Mucosa of rectum (tissue), 2 donors: ENCODE data around the gene SCNN1B.
A peak's percentile ranks its signal among the peaks of the same experiment; 100 is the strongest.

Experiments
- H3K27ac ChIP-seq, 2 donors: one replicate each; pipeline ENCODE4 v1.7.0; 2013; ENCODE audit warnings: inconsistent platforms in 2 of 2, low read depth in 2 of 2, low read length in 2 of 2
- H3K27me3 ChIP-seq, 2 donors: one replicate each; pipeline ENCODE4 v1.7.0; 2013; ENCODE audit warnings: low read length in 2 of 2; ENCODE audit not compliant: control insufficient read depth in 2 of 2, insufficient read depth in 2 of 2
- H3K36me3 ChIP-seq, 2 donors: one replicate each; pipeline ENCODE4 v1.7.0; 2013; ENCODE audit warnings: low read length in 2 of 2; ENCODE audit not compliant: control insufficient read depth in 2 of 2, insufficient read depth in 2 of 2
- H3K4me1 ChIP-seq, 2 donors: one replicate each; pipeline ENCODE4 v1.7.0; 2013; ENCODE audit warnings: low read length in 2 of 2, mild to moderate bottlenecking in 1 of 2; ENCODE audit not compliant: control insufficient read depth in 2 of 2, insufficient read depth in 2 of 2
- H3K4me3 ChIP-seq, 2 donors: one replicate each; pipeline ENCODE4 v1.7.0; 2013; ENCODE audit warnings: low read length in 2 of 2
- H3K9ac ChIP-seq, 2 donors: one replicate each; pipeline ENCODE4 v1.7.0; 2013; ENCODE audit warnings: low read length in 2 of 2, low read depth in 1 of 2, mild to moderate bottlenecking in 1 of 2
- H3K9me3 ChIP-seq, 2 donors: one replicate each; pipeline ENCODE4 v1.7.0; 2013; ENCODE audit warnings: low read length in 2 of 2; ENCODE audit not compliant: control insufficient read depth in 2 of 2
- donor health status: healthy.
- donor health status: Normal muscosa, but diverticular disease.

SCNN1B gene

DNA sequence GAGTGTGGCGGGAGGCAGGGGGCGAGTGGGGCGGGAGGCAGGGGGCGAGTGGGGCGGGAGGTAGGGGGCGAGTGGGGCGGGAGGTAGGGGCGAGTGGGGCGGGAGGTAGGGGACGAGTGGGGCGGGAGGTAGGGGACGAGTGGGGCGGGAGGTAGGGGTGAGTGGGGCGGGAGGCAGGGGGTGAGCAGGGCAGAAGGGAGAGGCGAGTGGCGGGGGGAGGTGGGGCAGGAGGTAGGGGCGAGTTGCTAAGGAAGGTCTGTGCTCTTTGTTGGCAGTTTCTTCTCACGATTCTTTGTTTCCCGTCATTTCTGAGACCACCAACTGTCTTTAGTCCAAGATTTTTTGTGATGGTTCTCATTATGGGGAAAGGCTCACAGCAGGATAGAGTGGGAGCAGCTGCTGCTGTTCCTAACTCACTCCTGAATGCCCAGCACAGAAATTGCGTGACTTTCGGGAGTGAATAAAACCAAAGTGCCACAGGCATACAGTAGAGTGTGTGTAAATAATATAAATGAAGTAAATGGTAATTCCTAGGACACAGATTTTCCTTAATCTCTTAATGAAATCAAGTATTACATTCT is 106.2 kb downstream of the SCNN1B start:
- Histone ChIP-seq H3K9me3 (no peaks in the 10 kb centered on the region), H3K4me3 (no peak overlapping the region), H3K9ac (peak overlapping the region in 1 of 2 donors; percentile 64), H3K4me1 (peaks cover 0 to 20% of the 10 kb centered on the region in 2 donors), H3K36me3 (peaks cover 34 to 68% of the 10 kb centered on the region in 2 donors), H3K27me3 (no peaks in the 10 kb centered on the region), H3K27ac (peak overlapping the region in 1 of 2 donors; percentile 72)

GRCh38 chr16:23408823-23409298 is 106.8 kb downstream of the SCNN1B start:
- peak overlapping the region in 1 of 2 donors; percentile 86 for H3K27ac ChIP-seq

DNA sequence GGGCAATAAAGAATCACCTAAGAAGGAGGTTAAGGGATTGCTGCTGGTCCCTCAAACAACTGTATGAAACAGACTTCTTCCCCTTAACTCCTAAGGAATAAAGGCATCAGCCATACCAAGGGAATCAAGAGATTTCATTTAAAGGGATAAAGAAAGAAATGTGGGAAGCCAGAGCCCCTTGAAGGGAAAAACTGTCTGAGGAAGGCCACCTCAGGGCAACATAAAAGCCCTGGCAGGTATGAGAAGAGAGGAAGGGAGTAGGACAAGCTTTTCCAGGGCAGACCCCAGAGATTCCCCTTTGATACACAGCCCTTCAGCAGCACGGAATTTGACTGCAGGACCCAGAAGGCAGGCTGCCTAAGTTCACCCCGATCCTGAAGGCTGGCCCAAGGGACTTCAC is 107.4 kb downstream of the SCNN1B start:
- Histone ChIP-seq H3K36me3 (peaks cover 40 to 68% of the 10 kb centered on the region in 2 donors), H3K27ac (peak overlapping the region in 1 of 2 donors; percentile 86), H3K9ac (peak overlapping the region in 1 of 2 donors; percentile 64), H3K27me3 (no peaks in the 10 kb centered on the region), H3K9me3 (no peaks in the 10 kb centered on the region), H3K4me3 (no peak overlapping the region), H3K4me1 (peaks cover 0 to 20% of the 10 kb centered on the region in 2 donors)

More at GRCh38 chr16:23408823-23409298, 106.8 kb downstream of the SCNN1B start:
- Histone ChIP-seq H3K4me1 (peaks cover 0 to 20% of the 10 kb centered on the region in 2 donors), H3K9me3 (no peaks in the 10 kb centered on the region), H3K9ac (peak overlapping the region in 1 of 2 donors; percentile 64), H3K36me3 (peaks cover 39 to 68% of the 10 kb centered on the region in 2 donors), H3K4me3 (no peak overlapping the region), H3K27me3 (no peaks in the 10 kb centered on the region)

DNA sequence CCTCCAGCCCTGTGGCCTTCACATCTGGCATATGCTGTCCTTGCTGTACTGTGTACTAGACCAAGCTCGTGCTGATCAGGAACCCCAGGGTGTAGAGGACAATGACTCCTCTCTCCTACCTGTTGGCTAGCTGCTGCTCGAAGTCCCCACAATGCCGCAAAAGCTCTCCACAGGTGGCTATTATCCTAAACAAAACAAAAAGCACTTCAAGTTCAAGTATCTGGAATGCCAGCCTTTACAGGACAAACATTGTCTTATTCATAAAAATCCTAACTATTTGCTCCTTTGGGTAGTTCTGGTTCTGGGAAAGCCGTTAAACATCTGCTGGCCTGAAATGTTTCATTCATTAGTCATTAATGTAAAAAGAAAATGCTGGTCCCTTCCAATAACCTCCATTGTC is 108.1 kb downstream of the SCNN1B start:
- peaks cover 41 to 69% of the 10 kb centered on the region in 2 donors for H3K36me3 ChIP-seq
- peak overlapping the region in 1 of 2 donors; percentile 47 for H3K27ac ChIP-seq
- H3K27me3 ChIP-seq: no peaks in the 10 kb centered on the region
- H3K9ac ChIP-seq: peak overlapping the region in 1 of 2 donors; percentile 34
- no peak overlapping the region for H3K4me3 ChIP-seq
- peaks cover 0 to 20% of the 10 kb centered on the region in 2 donors for H3K4me1 ChIP-seq
- no peaks in the 10 kb centered on the region for H3K9me3 ChIP-seq

GRCh38 chr16:23414731-23415130 is 112.6 kb downstream of the SCNN1B start:
- Histone ChIP-seq H3K27ac (no peak overlapping the region), H3K36me3 (peaks cover 36 to 65% of the 10 kb centered on the region in 2 donors), H3K4me1 (peaks cover 0 to 5% of the 10 kb centered on the region in 2 donors), H3K9ac (no peak overlapping the region), H3K4me3 (no peak overlapping the region), H3K27me3 (no peaks in the 10 kb centered on the region), H3K9me3 (no peaks in the 10 kb centered on the region)

DNA sequence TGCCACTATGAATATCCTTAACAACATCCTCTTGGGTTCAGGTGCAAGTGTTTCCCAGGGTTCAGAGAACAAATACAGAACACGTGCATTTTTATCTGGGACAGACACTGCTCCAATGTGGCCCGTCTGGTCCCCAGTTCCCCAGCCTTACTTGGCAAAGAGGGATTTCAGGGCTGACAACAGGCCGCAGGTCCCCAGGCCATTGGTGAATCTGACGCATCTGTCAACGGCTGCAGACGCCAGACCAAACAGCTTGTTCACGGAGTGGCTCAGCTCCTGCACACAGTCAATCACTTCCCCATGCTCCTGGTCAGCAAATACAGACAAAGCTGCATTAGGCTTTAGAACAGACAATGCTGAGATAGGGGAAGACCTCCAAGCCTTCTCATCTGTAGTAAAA is 114.7 kb downstream of the SCNN1B start:
- H3K27ac ChIP-seq: no peak overlapping the region
- no peaks in the 10 kb centered on the region for H3K9me3 ChIP-seq
- H3K36me3 ChIP-seq: peaks cover 31 to 58% of the 10 kb centered on the region in 2 donors
- no peaks in the 10 kb centered on the region for H3K4me1 ChIP-seq
- no peak overlapping the region for H3K9ac ChIP-seq
- H3K4me3 ChIP-seq: no peak overlapping the region
- H3K27me3 ChIP-seq: no peaks in the 10 kb centered on the region

DNA sequence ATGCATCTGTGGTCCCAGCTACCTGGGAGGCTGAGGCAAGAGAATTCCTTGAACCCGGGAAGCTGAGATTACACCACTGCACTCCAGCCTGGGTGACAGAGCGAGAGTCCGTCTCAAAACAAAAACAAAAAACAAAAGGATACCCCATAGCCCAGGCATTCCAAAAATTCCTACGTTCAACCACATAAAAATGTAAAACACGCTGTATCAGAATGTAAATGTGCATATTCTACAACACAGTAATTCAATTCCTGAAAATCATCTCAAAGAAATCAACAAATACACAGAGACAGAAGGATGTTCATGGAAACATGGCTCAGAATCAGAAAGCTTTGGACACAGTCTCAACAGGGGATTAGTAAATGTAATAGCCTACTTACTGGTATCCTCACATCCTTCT is 117.9 kb downstream of the SCNN1B start:
- H3K9ac ChIP-seq: no peak overlapping the region
- H3K9me3 ChIP-seq: no peaks in the 10 kb centered on the region
- H3K4me3 ChIP-seq: no peak overlapping the region
- H3K27me3 ChIP-seq: no peaks in the 10 kb centered on the region
- peaks cover 5 to 15% of the 10 kb centered on the region in 2 donors for H3K4me1 ChIP-seq
- no peak overlapping the region for H3K27ac ChIP-seq
- peaks cover 19 to 32% of the 10 kb centered on the region in 2 donors for H3K36me3 ChIP-seq

GRCh38 chr16:23423496-23424049 is 121.5 kb downstream of the SCNN1B start:
- Histone ChIP-seq H3K4me3 (no peak overlapping the region), H3K36me3 (peaks cover 5 to 6% of the 10 kb centered on the region in 2 donors), H3K4me1 (peaks cover 5 to 15% of the 10 kb centered on the region in 2 donors), H3K27ac (peak overlapping the region; percentile 85 to 91), H3K27me3 (no peaks in the 10 kb centered on the region), H3K9ac (peak overlapping the region in 1 of 2 donors; percentile 58), H3K9me3 (no peaks in the 10 kb centered on the region)

GRCh38 chr16:23424292-23424958 is 122.3 kb downstream of the SCNN1B start:
- H3K4me1 ChIP-seq: peaks cover 5 to 15% of the 10 kb centered on the region in 2 donors
- no peak overlapping the region for H3K4me3 ChIP-seq
- peak overlapping the region; percentile 70 to 91 for H3K27ac ChIP-seq
- no peaks in the 10 kb centered on the region for H3K9me3 ChIP-seq
- H3K27me3 ChIP-seq: no peaks in the 10 kb centered on the region
- peaks cover 4 to 6% of the 10 kb centered on the region in 2 donors for H3K36me3 ChIP-seq
- peak overlapping the region in 1 of 2 donors; percentile 67 for H3K9ac ChIP-seq

- H3K27ac ChIP-seq: no peak overlapping the region
- peaks cover 5 to 19% of the 10 kb centered on the region in 2 donors for H3K4me1 ChIP-seq
- no peak overlapping the region for H3K9ac ChIP-seq
- no peak overlapping the region for H3K4me3 ChIP-seq
- H3K27me3 ChIP-seq: no peaks in the 10 kb centered on the region
- H3K36me3 ChIP-seq: peaks cover 25 to 26% of the 10 kb centered on the region in 2 donors
- no peaks in the 10 kb centered on the region for H3K9me3 ChIP-seq
These were observed 126.2 kb downstream of the SCNN1B start for GRCh38 chr16:23428351-23428750.
